Peyer's patch (tissue), 4 donors: ENCODE measurements around the gene TSSC4. TPM values are rescaled to one million over a fixed set of nuclear protein-coding genes. Genes with fewer than 3 reads are reported as not detected.
"Not testable (repeated sequence)": the region's sequence is repeated elsewhere in the genome, so short reads cannot be mapped to it uniquely, and the experiment has no call there.

Experiments used
- DNase-seq, 3 donors: peaks; one replicate each; pipeline ENCODE4 v3.0.0-alpha.2; 2017 to 2019
- H3K27ac ChIP-seq, 4 donors: fragments of 200-600 bp; sonication (generic); one replicate each; pipeline ENCODE4 v1.5.1; 2016 to 2019
- H3K27me3 ChIP-seq, 2 donors: fragments of 200-600 bp; sonication (generic); one replicate each; pipeline ENCODE4 v1.5.1; 2019
- H3K36me3 ChIP-seq, 3 donors: fragments of 200-600 bp; sonication (generic); one replicate each; pipeline ENCODE4 v1.5.1; 2016 to 2019
- H3K4me1 ChIP-seq, 4 donors: fragments of 200-600 bp; sonication (generic); one replicate each; pipeline ENCODE4 v1.5.1; 2016 to 2019
- H3K4me3 ChIP-seq, 4 donors: fragments of 200-600 bp; sonication (generic); 1 replicate in 3 of 4; 2 replicates in 1 of 4; pipeline ENCODE4 v1.5.1; 2016 to 2019; ENCODE audit warnings: mild to moderate bottlenecking in 1 of 4
- H3K9me3 ChIP-seq, 4 donors: fragments of 200-600 bp; sonication (generic); one replicate each; pipeline ENCODE4 v1.5.1; 2016 to 2019; ENCODE audit warnings: mild to moderate bottlenecking in 1 of 4
- POLR2A ChIP-seq, 2 donors: fragments of 450-650 bp; IDR thresholded peaks; one replicate each; pipeline ENCODE4 v1.5.1; 2017; ENCODE audit warnings: antibody characterized with exemption in 2 of 2, mild to moderate bottlenecking in 2 of 2, moderate library complexity in 2 of 2
- total RNA-seq, 4 donors: library from RNA; depleted of rRNA; stranded (reverse); fragments of >200 nt; gene quantifications; one replicate each; pipeline ENCODE4 v1.1.0, GENCODE V29; 2016
- TF ChIP-seq, protein P1 (sequence below), 6 experiments: fragments of 450-650 bp in 4 of 6; fragments of 200-600 bp in 2 of 6; sonication (generic) in 1 of 6; IDR thresholded peaks; one replicate each; pipeline ENCODE4 v1.5.1; 2017 to 2019; ENCODE audit warnings: antibody characterized with exemption in 6 of 6, mild to moderate bottlenecking in 3 of 6, moderate library complexity in 1 of 6

The TSSC4 gene
- 10 to 100 TPM; 16.5 to 40.2 (median 34.1) TPM for total RNA-seq

DNA sequence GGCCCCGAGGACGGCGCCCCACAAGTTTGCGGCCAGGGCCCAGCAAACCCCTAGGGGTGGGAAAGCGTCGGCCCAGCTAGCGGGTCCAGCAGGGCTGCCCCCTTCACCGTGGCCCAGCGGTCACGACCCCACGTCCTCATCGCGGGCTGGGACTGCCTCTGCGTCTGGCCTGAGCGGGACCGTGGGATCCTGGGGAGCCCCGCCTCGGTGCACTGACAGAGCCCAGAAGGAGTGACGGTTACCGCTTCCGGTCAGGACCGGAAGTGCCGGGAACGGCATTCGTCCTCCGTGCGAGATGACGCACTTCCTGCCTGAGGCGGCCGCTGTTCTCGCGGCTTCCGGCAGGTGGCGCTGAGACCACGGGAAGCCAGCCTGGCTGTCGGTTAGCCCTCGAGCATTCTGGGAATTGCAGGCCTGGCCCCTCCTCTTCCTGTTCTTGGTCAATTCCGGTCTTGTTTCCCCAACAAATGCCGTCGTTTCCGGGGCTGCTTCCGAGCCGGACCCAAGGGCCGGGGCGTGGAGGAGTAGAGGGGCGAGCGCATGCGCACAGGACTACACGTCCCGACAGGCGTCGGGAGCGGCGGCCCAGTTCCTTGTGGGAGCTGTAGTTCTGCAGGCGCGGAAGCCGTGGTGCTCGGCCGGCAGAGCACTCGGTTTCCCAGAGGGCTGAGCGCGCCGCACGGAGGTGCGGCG lies at the start of gene TSSC4:
Gene TSSC4 (plus strand): TSS at position 682 of the 693 bp plus-strand sequence. CDS start 1,884 bp downstream, outside the sequence.
- peak within 1 kb of the TSS; percentile 97 to 99 (median 97) for H3K27ac ChIP-seq
- peaks cover 0 to 24% (median 10%) of the 10 kb centered on the region in 4 donors for H3K4me1 ChIP-seq
- peaks cover 0 to 45% (median 0%) of the 10 kb centered on the region in 3 donors for H3K36me3 ChIP-seq
- H3K27me3 ChIP-seq, result no peaks in the 10 kb centered on the region
- no peaks in the 10 kb centered on the region for H3K9me3 ChIP-seq
- peak; percentile 85 to 95 for TF ChIP-seq POLR2A (IDR thresholded peaks at IDR 0.05)
- TF ChIP-seq, protein P1, sequence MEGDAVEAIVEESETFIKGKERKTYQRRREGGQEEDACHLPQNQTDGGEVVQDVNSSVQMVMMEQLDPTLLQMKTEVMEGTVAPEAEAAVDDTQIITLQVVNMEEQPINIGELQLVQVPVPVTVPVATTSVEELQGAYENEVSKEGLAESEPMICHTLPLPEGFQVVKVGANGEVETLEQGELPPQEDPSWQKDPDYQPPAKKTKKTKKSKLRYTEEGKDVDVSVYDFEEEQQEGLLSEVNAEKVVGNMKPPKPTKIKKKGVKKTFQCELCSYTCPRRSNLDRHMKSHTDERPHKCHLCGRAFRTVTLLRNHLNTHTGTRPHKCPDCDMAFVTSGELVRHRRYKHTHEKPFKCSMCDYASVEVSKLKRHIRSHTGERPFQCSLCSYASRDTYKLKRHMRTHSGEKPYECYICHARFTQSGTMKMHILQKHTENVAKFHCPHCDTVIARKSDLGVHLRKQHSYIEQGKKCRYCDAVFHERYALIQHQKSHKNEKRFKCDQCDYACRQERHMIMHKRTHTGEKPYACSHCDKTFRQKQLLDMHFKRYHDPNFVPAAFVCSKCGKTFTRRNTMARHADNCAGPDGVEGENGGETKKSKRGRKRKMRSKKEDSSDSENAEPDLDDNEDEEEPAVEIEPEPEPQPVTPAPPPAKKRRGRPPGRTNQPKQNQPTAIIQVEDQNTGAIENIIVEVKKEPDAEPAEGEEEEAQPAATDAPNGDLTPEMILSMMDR (IDR thresholded peaks at IDR 0.05), result peak; percentile 95 to 100 (median 99)
- peak; percentile 99 to 100 (median 99) for DNase-seq
- peak within 1 kb of the TSS; percentile 82 to 99 (median 96) for H3K4me3 ChIP-seq

DNA sequence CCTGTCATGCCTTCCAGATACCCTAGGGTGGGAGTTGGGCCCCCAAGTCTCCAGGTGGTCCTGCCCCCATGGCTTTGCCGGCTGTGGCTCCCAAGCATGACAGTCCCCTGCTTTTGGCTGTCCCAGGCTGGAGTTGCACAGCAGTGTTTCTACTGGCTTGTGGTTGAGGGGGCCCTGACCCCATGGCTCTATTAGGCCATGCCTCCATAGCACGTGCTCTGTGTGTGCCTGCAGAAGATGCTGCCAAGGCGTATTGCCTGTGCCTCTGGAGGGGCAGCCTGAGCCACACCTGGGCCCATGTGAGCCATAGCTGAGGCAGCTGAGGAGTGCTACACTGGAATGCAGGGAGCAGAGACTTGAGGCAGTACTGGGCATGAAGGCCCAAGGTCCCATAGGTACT lies 48.8 kb upstream of the TSSC4 start:
- no peak overlapping the region for H3K4me3 ChIP-seq
- no peak overlapping the region for H3K27ac ChIP-seq
- no peaks in the 10 kb centered on the region for H3K27me3 ChIP-seq
- DNase-seq, result peak in 1 of 3 donors; percentile 15
- no peaks in the 10 kb centered on the region for H3K36me3 ChIP-seq
- H3K4me1 ChIP-seq, result no peaks in the 10 kb centered on the region
- peaks cover 0 to 6% (median 0%) of the 10 kb centered on the region in 4 donors for H3K9me3 ChIP-seq
- TF ChIP-seq POLR2A (IDR thresholded peaks at IDR 0.05), result no peak
- TF ChIP-seq, protein P1 (IDR thresholded peaks at IDR 0.05), result no peak

DNA sequence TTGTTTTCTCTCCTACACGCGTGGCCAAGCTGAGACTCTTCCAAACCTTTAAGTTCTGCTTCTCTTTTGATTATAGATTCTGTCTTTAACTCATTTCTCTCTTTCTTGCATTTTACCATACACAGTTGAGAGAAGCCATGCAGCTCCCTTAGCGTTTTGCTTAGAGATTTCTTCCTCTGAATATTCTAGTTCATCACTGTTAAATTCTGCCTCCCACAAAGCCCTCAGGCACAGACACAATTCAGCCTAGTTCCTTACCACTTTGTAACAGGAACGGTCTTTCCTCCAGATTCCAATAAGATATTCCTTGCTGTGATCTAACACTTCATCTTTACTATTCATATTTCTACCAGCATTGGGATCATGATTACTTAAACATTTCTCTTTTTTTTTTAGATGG lies 48.1 kb upstream of the TSSC4 start:
- Histone ChIP-seq H3K27ac (no peak overlapping the region), H3K4me1 (no peaks in the 10 kb centered on the region), H3K27me3 (no peaks in the 10 kb centered on the region), H3K9me3 (peaks cover 0 to 6% (median 0%) of the 10 kb centered on the region in 4 donors), H3K4me3 (no peak overlapping the region), H3K36me3 (no peaks in the 10 kb centered on the region)
- TF ChIP-seq POLR2A (IDR thresholded peaks at IDR 0.05), result no peak
- TF ChIP-seq, protein P1 (IDR thresholded peaks at IDR 0.05), result no peak
- DNase-seq, result no peak

DNA sequence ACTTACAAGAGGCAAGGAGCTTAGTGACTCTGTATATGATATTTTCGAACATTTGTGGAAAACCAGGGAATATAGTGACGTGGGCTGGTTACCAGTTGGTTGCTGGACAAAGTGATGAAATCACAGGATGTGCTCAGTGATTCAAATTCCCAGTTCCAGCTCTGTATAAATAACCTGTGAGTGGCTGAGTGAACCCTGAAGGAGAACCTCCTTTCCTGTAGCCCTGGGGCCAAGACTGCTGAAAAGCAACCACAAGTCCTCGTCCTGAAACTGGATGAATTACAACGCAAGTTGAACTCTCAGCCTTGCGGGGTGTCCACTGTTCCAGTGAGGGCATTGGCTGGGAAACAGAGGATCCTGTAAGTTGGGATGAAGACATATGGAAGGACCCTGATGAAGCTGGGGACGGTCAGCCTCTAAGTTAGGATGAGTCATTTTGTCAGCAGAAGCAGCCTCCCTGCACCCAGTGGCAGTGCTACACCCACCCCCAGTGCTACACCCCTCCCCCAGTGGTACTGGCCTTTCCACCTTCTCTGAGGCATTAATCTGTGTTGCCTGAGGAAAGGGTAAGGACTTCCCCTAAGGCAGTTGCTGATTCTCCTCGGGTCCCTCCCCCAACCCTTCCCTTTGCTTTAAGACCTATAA lies 45.4 kb upstream of the TSSC4 start:
- Histone ChIP-seq H3K4me1 (no peaks in the 10 kb centered on the region), H3K36me3 (no peaks in the 10 kb centered on the region), H3K4me3 (no peak overlapping the region), H3K27ac (no peak overlapping the region), H3K27me3 (no peaks in the 10 kb centered on the region), H3K9me3 (no peaks in the 10 kb centered on the region)
- TF ChIP-seq POLR2A (IDR thresholded peaks at IDR 0.05), result no peak
- TF ChIP-seq, protein P1 (IDR thresholded peaks at IDR 0.05), result no peak
- peak in 1 of 3 donors; percentile 2 for DNase-seq

DNA sequence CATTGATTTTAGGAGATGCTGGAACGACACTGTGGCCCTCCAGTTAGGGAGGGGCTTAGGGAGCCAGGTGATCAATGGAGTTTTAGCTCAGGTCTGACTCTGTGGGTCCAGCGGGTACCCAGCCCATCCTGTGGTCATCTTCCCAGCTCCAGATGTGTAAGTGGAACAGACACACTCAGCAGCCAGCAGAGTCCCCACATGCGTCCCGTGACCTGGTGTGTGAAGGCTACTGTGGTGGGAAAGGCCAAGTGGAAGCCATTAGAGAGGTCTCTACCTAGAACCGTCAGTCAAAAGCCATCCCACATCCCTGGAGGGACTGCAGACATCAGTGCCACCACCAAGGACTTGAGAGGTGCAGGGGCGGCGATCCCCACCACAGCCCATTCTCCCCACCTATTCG lies 43.3 kb upstream of the TSSC4 start:
- Histone ChIP-seq H3K27ac (no peak overlapping the region), H3K4me3 (no peak overlapping the region), H3K27me3 (no peaks in the 10 kb centered on the region), H3K9me3 (no peaks in the 10 kb centered on the region), H3K4me1 (no peaks in the 10 kb centered on the region), H3K36me3 (no peaks in the 10 kb centered on the region)
- DNase-seq, result peak in 1 of 3 donors; percentile 13
- TF ChIP-seq, protein P1 (IDR thresholded peaks at IDR 0.05), result no peak
- no peak for TF ChIP-seq POLR2A (IDR thresholded peaks at IDR 0.05)

DNA sequence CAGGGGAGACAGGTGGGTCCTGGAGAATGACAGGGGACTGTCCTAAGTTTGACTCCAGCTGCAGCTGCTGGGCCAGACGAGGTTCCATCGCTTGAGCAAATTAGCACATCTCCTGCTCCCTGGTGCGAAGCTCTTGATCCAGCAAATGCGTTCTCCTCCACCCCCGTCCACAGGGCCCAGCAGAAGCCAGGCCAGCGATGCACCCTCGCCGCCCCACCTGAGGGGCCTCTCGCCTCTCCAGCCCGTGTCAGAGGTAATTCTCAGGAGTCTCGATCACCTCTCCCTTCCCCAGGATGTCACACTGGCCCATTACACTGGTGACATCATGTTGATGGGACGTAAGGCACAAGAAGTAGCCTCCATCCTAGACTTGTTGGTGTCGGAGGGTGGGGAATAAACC lies 42.9 kb upstream of the TSSC4 start:
- not testable (repeated sequence) for H3K4me1 ChIP-seq, H3K36me3 ChIP-seq, H3K4me3 ChIP-seq, H3K9me3 ChIP-seq, H3K27me3 ChIP-seq, H3K27ac ChIP-seq
- peak in 1 of 3 donors; percentile 17 for DNase-seq
